GM12892 (cell line): ENCODE measurements around the gene HS1BP3.

Experiments used
- POLR2A ChIP-seq: IDR thresholded peaks from 2 replicates; pipeline ENCODE4 v1.6.1; 2011; ENCODE audit warnings: low read depth, low read length, control low read depth
- POLR2AphosphoS5 ChIP-seq: IDR thresholded peaks from 2 replicates; pipeline ENCODE4 v1.6.1; 2011; ENCODE audit warnings: low read depth, low read length, control low read depth
- TAF1 ChIP-seq: IDR thresholded peaks from 2 replicates; pipeline ENCODE4 v1.6.1; 2011; ENCODE audit warnings: low read depth, mild to moderate bottlenecking, control low read depth, low read length, borderline replicate concordance

DNA sequence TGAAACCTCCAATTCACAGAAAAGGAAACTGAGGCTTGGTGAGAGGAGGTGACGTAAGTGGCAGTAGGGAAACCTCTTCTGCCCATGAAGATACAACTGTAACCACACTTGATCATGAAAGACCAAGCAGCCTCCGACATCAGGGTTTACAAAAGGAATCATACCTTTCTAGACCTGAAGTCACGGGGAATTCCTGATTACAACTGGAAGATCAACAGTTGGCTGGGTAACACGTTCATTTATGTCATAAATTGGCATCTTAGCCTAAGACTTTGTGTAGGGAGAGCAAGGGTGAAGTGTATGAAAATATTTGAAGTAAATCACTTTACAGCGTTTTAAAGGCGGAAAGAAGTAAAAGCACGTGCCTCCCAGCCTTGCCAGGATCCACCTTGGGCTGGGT lies 922 bp downstream of the HS1BP3 start:
- TF ChIP-seq POLR2A (no peak), POLR2AphosphoS5 (no peak), TAF1 (no peak)
